CD8-positive, alpha-beta memory T cell (primary cell): ENCODE measurements around the gene CEMIP2. TPM values are rescaled to one million over a fixed set of nuclear protein-coding genes. Genes with fewer than 3 reads are reported as not detected.

Experiments
- CTCF ChIA-PET: fragments of 350-600 bp; sonication (Branson Sonifier 250); formaldehyde crosslinking; loops from one replicate; lab custom pipeline; 2021; ENCODE audit warnings: antibody characterized with exemption; lab: Charles Lee
- POLR2A ChIA-PET: fragments of 350-600 bp; sonication (Branson Sonifier 250); formaldehyde crosslinking; loops from one replicate; lab custom pipeline; 2021; ENCODE audit warnings: antibody characterized with exemption; lab: Charles Lee
- DNase-seq, 5 donors: peaks; one replicate each; pipeline versions ENCODE4 v3.0.0 to v3.0.0-alpha.2; 2020 to 2022; ENCODE audit warnings: mixed read lengths in 1 of 5
- H3K27ac ChIP-seq: one replicate; pipeline ENCODE4 v1.7.0; 2013; ENCODE audit warnings: low read depth, mild to moderate bottlenecking, low read length, moderate library complexity
- H3K27me3 ChIP-seq: 2 replicates; pipeline ENCODE4 v1.7.0; 2013; ENCODE audit warnings: low read length, mild to moderate bottlenecking; ENCODE audit not compliant: insufficient read depth, poor library complexity, severe bottlenecking
- H3K36me3 ChIP-seq: 2 replicates; pipeline ENCODE4 v1.7.0; 2013; ENCODE audit warnings: mild to moderate bottlenecking, low read length, moderate library complexity; ENCODE audit not compliant: insufficient read depth
- H3K4me1 ChIP-seq: 2 replicates; pipeline ENCODE4 v1.7.0; 2013; ENCODE audit warnings: mild to moderate bottlenecking, low read length, moderate library complexity; ENCODE audit not compliant: insufficient read depth
- H3K4me3 ChIP-seq: 2 replicates; pipeline ENCODE4 v1.7.0; 2013; ENCODE audit warnings: mild to moderate bottlenecking, low read length
- H3K9me3 ChIP-seq: 2 replicates; pipeline ENCODE4 v1.7.0; 2013; ENCODE audit warnings: mild to moderate bottlenecking, low read length
- H3K27ac Mint-ChIP-seq, 8 donors: one replicate each; pipeline ENCODE4 v1.8.0; 2020 to 2021; ENCODE audit warnings: mixed read lengths in 8 of 8, mild to moderate bottlenecking in 6 of 8, inconsistent platforms in 3 of 8, moderate library complexity in 3 of 8
- H3K27me3 Mint-ChIP-seq, 2 donors: one replicate each; pipeline ENCODE4 v1.8.0; 2020 to 2021; ENCODE audit warnings: mixed read lengths in 2 of 2, mild to moderate bottlenecking in 1 of 2, moderate library complexity in 1 of 2
- H3K36me3 Mint-ChIP-seq, 3 donors: one replicate each; pipeline ENCODE4 v1.8.0; 2020 to 2021; ENCODE audit warnings: mixed read lengths in 3 of 3, inconsistent platforms in 1 of 3, mild to moderate bottlenecking in 1 of 3
- H3K4me1 Mint-ChIP-seq, 3 donors: one replicate each; pipeline ENCODE4 v1.8.0; 2020 to 2021; ENCODE audit warnings: mixed read lengths in 3 of 3, inconsistent platforms in 1 of 3, mild to moderate bottlenecking in 1 of 3
- H3K4me3 Mint-ChIP-seq, 7 donors: one replicate each; pipeline ENCODE4 v1.8.0; 2020 to 2021; ENCODE audit warnings: mixed read lengths in 7 of 7, mild to moderate bottlenecking in 6 of 7, moderate library complexity in 4 of 7, inconsistent platforms in 2 of 7
- H3K9me3 Mint-ChIP-seq, 5 donors: one replicate each; pipeline ENCODE4 v1.8.0; 2020 to 2022; ENCODE audit warnings: mixed read lengths in 5 of 5, mild to moderate bottlenecking in 3 of 5, moderate library complexity in 2 of 5, inconsistent platforms in 1 of 5
- polyA plus RNA-seq: library from polyadenylated mRNA; unstranded; fragments of 300-500 nt; fragmentation: Illumina TruSeq; gene quantifications from one replicate; pipeline ENCODE4 v1.2.3, GENCODE V29; 2021
- total RNA-seq, 2 experiments: library from RNA; stranded (reverse); gene quantifications; one replicate each; pipeline ENCODE4 v1.2.3, GENCODE V29; 2021

The CEMIP2 gene
- total and polyA plus RNA-seq, 3 experiments from 2014 or later: 8.8 to 75.5 (median 74.1) TPM

DNA sequence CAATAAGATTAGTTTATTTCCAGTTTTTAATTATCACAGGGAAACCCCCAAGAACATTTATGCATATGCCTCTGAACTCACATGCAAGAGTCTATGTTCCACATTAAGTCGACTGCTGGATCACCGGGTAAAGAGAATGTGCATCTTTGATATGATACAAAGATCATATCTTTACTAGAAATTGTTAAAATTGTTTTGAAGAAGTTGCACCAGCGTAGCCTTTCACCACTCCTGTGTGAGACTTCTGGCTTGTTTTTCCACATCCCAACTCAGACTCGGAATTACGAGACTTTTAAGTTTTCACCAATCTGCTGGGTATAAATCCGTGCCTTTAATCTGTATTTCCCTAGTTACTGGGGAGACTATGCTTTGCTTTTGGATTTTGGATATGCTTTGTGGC, 113.2 kb downstream of the CEMIP2 start:
- Mint-ChIP-seq H3K4me1 (peaks cover 6 to 9% (median 8%) of the 10 kb centered on the region in 3 donors), H3K9me3 (peaks cover 5 to 16% (median 10%) of the 10 kb centered on the region in 5 donors), H3K4me3 (no peak overlapping the region), H3K27me3 (peaks cover 7 to 12% of the 10 kb centered on the region in 2 donors), H3K36me3 (peaks cover 0 to 19% (median 0%) of the 10 kb centered on the region in 3 donors), H3K27ac (no peak overlapping the region)
- ChIA-PET POLR2A (no interaction called here), CTCF (no interaction called here)
- Histone ChIP-seq H3K9me3 (no peaks in the 10 kb centered on the region), H3K4me3 (no peak overlapping the region), H3K27ac (no peak overlapping the region), H3K27me3 (no peaks in the 10 kb centered on the region), H3K36me3 (no peaks in the 10 kb centered on the region), H3K4me1 (no peaks in the 10 kb centered on the region)
- DNase-seq: no peak

DNA sequence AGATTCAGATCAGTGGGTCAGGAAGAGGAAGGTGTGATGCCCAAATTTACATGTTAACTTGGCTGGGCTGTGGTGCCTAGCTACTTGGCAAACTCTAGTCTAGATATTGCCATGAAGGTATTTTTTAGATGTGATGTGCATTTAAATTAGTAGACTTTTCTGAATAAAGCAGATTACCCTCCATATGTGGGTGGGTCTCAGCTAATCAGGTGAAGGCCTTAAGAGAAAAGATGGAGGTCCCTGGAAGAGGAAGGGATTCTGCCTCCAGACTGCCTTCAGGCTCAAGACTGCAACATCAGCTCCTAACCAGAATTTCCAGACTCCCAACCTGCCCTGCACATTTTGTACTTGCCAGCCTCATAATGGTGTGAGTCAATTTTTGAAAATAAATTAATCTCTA, 115.8 kb downstream of the CEMIP2 start:
- Histone ChIP-seq H3K36me3 (no peaks in the 10 kb centered on the region), H3K27me3 (no peaks in the 10 kb centered on the region), H3K4me3 (no peak overlapping the region), H3K9me3 (no peaks in the 10 kb centered on the region), H3K27ac (no peak overlapping the region), H3K4me1 (peaks cover 8% of the 10 kb centered on the region)
- POLR2A ChIA-PET: no interaction called here
- no peak overlapping the region for H3K27ac Mint-ChIP-seq
- peaks cover 3 to 7% of the 10 kb centered on the region in 2 donors for H3K27me3 Mint-ChIP-seq
- H3K9me3 Mint-ChIP-seq: peaks cover 0 to 8% (median 5%) of the 10 kb centered on the region in 5 donors
- H3K4me1 Mint-ChIP-seq: peaks cover 19 to 22% (median 20%) of the 10 kb centered on the region in 3 donors
- no peak for DNase-seq
- CTCF ChIA-PET: no interaction called here
- no peak overlapping the region for H3K4me3 Mint-ChIP-seq
- H3K36me3 Mint-ChIP-seq: peaks cover 0 to 10% (median 0%) of the 10 kb centered on the region in 3 donors

DNA sequence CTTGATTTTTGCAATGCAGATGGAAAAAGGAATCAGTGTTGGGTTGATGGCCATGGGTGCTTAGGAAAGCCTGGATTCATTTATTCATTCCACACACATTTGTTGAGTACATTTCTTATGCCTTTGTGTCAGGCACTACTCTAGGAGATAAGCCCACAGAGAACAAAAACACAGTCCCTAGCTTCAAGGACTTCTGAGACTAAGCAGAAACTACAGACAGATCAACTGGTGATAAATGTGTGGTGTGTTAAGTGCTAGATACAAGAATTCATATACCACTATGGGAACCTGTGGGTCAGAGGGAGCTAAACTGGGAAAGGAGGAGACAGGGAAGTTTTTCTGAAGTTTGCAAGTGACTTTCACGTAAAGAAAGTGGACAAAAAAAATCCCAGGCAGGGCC, 119.9 kb downstream of the CEMIP2 start:
- CTCF ChIA-PET: no interaction called here
- peaks cover 3% of the 10 kb centered on the region in 2 donors for H3K27me3 Mint-ChIP-seq
- POLR2A ChIA-PET: no interaction called here

GRCh38 chr9:71647094-71647591, 121.2 kb downstream of the CEMIP2 start:
- CTCF ChIA-PET: interaction anchor here (0.8 to 1.5 kb wide), 4 partner anchors 8 to 378 kb away, joined by 3 to 7 read pairs (median 4); no protein-coding TSS in a partner anchor
- H3K4me3 ChIP-seq: peak overlapping the region; percentile 39
- H3K27ac Mint-ChIP-seq: peak overlapping the region in 5 of 8 donors; percentile 13 to 66 (median 63)
- H3K4me3 Mint-ChIP-seq: peak overlapping the region; percentile 4 to 86 (median 76)
- H3K36me3 ChIP-seq: no peaks in the 10 kb centered on the region
- H3K9me3 ChIP-seq: no peaks in the 10 kb centered on the region
- H3K4me1 Mint-ChIP-seq: peaks cover 36 to 38% (median 37%) of the 10 kb centered on the region in 3 donors
- DNase-seq: peak in 2 of 5 donors; percentile 9 to 19
- no peak overlapping the region for H3K27ac ChIP-seq
- peaks cover 17% of the 10 kb centered on the region for H3K4me1 ChIP-seq
- H3K9me3 Mint-ChIP-seq: no peaks in the 10 kb centered on the region
- POLR2A ChIA-PET: interaction anchor here (1.0 to 1.5 kb wide), 2 partner anchors 8 to 38 kb away, joined by 3 to 4 read pairs; no protein-coding TSS in a partner anchor
- peaks cover under 1 to 3% of the 10 kb centered on the region in 2 donors for H3K27me3 Mint-ChIP-seq
- H3K27me3 ChIP-seq: no peaks in the 10 kb centered on the region
- no peaks in the 10 kb centered on the region for H3K36me3 Mint-ChIP-seq

More for the DNA sequence above, 119.9 kb downstream of the CEMIP2 start:
- Histone ChIP-seq H3K27me3 (no peaks in the 10 kb centered on the region), H3K4me1 (peaks cover 17% of the 10 kb centered on the region), H3K36me3 (no peaks in the 10 kb centered on the region), H3K27ac (no peak overlapping the region), H3K9me3 (no peaks in the 10 kb centered on the region), H3K4me3 (no peak overlapping the region)
- H3K27ac Mint-ChIP-seq: no peak overlapping the region
- H3K9me3 Mint-ChIP-seq: no peaks in the 10 kb centered on the region
- no peaks in the 10 kb centered on the region for H3K36me3 Mint-ChIP-seq
- DNase-seq: no peak
- H3K4me3 Mint-ChIP-seq: no peak overlapping the region
- H3K4me1 Mint-ChIP-seq: peaks cover 37 to 41% (median 37%) of the 10 kb centered on the region in 3 donors

GRCh38 chr9:71646131-71646530, 122.2 kb downstream of the CEMIP2 start:
- Mint-ChIP-seq H3K4me3 (peak overlapping the region in 1 of 7 donors; percentile 29), H3K4me1 (peaks cover 34 to 36% (median 34%) of the 10 kb centered on the region in 3 donors), H3K9me3 (no peaks in the 10 kb centered on the region), H3K27me3 (peaks cover 0 to 3% of the 10 kb centered on the region in 2 donors), H3K27ac (no peak overlapping the region), H3K36me3 (no peaks in the 10 kb centered on the region)
- CTCF ChIA-PET: no interaction called here
- no peaks in the 10 kb centered on the region for H3K36me3 ChIP-seq
- no peaks in the 10 kb centered on the region for H3K27me3 ChIP-seq
- no peak overlapping the region for H3K27ac ChIP-seq
- no peak for DNase-seq
- peaks cover 17% of the 10 kb centered on the region for H3K4me1 ChIP-seq
- POLR2A ChIA-PET: interaction anchor here (0.6 to 0.7 kb wide), 2 partner anchors 14 to 130 kb away, joined by 3 read pairs; no protein-coding TSS in a partner anchor
- H3K9me3 ChIP-seq: no peaks in the 10 kb centered on the region
- no peak overlapping the region for H3K4me3 ChIP-seq

DNA sequence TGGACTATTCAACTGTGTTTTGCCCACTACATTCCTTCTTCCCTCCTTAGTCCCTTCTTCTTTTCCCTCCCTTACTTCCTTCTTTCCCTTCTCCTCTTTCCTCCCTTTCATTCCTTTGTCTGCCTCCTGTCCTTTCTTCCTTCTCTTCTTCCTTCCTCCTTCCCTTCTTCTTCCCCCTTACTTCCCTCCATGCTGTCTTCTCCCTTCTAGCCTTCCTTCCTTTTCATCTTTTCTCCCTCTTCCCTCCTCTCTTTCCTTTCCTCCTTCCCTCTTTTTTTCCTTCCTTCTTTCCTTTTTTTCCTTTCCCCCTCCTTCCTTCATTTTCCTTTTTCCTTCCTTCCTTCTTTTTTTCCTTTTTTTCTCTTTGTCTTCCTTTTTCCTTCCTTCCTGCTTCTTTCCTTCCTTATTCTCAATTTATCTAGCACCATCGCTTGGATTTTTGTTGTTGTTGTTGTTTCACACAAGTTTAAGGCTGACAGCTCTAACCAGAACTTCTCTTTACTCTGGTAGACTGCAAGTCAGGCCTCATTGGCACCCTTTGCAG, 123.4 kb downstream of the CEMIP2 start:
- peaks cover 0 to 1% of the 10 kb centered on the region in 2 donors for H3K27me3 Mint-ChIP-seq
- H3K9me3 ChIP-seq: no peaks in the 10 kb centered on the region
- H3K4me3 Mint-ChIP-seq: no peak overlapping the region
- H3K27ac Mint-ChIP-seq: peak overlapping the region in 2 of 8 donors; percentile 6 to 28
- ChIA-PET CTCF (no interaction called here), POLR2A (no interaction called here)
- H3K36me3 ChIP-seq: no peaks in the 10 kb centered on the region
- no peaks in the 10 kb centered on the region for H3K36me3 Mint-ChIP-seq
- H3K4me1 ChIP-seq: peaks cover 17% of the 10 kb centered on the region
- H3K9me3 Mint-ChIP-seq: no peaks in the 10 kb centered on the region
- H3K4me3 ChIP-seq: no peak overlapping the region
- peaks cover 35 to 38% (median 36%) of the 10 kb centered on the region in 3 donors for H3K4me1 Mint-ChIP-seq
- no peaks in the 10 kb centered on the region for H3K27me3 ChIP-seq
- H3K27ac ChIP-seq: no peak overlapping the region
- DNase-seq: no peak

DNA sequence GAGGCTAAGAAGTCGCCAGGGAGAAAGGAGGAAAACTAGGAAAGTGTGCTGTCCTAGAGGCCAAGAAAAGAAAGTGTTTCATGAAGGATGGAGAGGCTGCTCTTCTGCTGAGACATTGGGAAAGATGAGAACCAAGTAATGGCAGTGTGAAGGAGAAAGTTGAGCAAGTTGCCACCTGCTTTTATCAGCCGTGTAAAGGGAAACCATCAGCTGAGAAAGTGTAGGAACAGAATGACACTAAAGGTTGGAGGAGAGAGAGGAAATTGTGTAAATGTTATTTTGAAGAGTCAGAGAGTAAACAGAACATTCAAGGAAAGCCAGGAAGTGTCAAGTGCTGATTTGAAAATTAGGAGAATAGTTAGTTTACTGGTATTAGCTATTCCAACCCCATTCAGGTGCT, 125.0 kb downstream of the CEMIP2 start:
- no peaks in the 10 kb centered on the region for H3K9me3 ChIP-seq
- CTCF ChIA-PET: no interaction called here
- POLR2A ChIA-PET: no interaction called here
- Mint-ChIP-seq H3K36me3 (no peaks in the 10 kb centered on the region), H3K4me3 (no peak overlapping the region), H3K9me3 (no peaks in the 10 kb centered on the region), H3K4me1 (peaks cover 44 to 50% (median 47%) of the 10 kb centered on the region in 3 donors), H3K27me3 (peaks cover 0 to 1% of the 10 kb centered on the region in 2 donors), H3K27ac (no peak overlapping the region)
- H3K4me3 ChIP-seq: no peak overlapping the region
- H3K27me3 ChIP-seq: no peaks in the 10 kb centered on the region
- no peak overlapping the region for H3K27ac ChIP-seq
- no peak for DNase-seq
- H3K36me3 ChIP-seq: no peaks in the 10 kb centered on the region
- H3K4me1 ChIP-seq: peaks cover 30% of the 10 kb centered on the region

- ChIA-PET CTCF (no interaction called here), POLR2A (no interaction called here)
- no peak for DNase-seq
- H3K4me3 ChIP-seq: no peak overlapping the region
- H3K27ac ChIP-seq: no peak overlapping the region
- peaks cover 19% of the 10 kb centered on the region for H3K4me1 ChIP-seq
- H3K27me3 Mint-ChIP-seq: no peaks in the 10 kb centered on the region
- no peaks in the 10 kb centered on the region for H3K9me3 Mint-ChIP-seq
- H3K27ac Mint-ChIP-seq: no peak overlapping the region
- peaks cover 39 to 44% (median 42%) of the 10 kb centered on the region in 3 donors for H3K4me1 Mint-ChIP-seq
- H3K9me3 ChIP-seq: no peaks in the 10 kb centered on the region
- H3K4me3 Mint-ChIP-seq: no peak overlapping the region
- H3K36me3 ChIP-seq: no peaks in the 10 kb centered on the region
- H3K36me3 Mint-ChIP-seq: no peaks in the 10 kb centered on the region
- H3K27me3 ChIP-seq: no peaks in the 10 kb centered on the region
Measured at GRCh38 chr9:71642056-71642455, 126.3 kb downstream of the CEMIP2 start.
